HL-60 (cell line): ENCODE data around the gene FBLN5.
"Not testable (repeated sequence)": the region's sequence is repeated elsewhere in the genome, so short reads cannot be mapped to it uniquely, and the experiment has no call there.

Experiments used
- DNase-seq, 2 experiments: peaks; one replicate each; pipeline ENCODE4 v3.0.0-alpha.2; 2010 to 2020; ENCODE audit warnings: low read depth in 1 of 2, low spot score in 1 of 2
- H3K27ac ChIP-seq: fragments of 250-450 bp; sonication (Bioruptor Pico); replicated peaks from 2 replicates; pipeline ENCODE4 v1.5.1; 2020; ENCODE audit warnings: mild to moderate bottlenecking, moderate library complexity
- H3K27me3 ChIP-seq: fragments of 250-450 bp; sonication (Bioruptor Pico); 2 replicates; pipeline ENCODE4 v1.5.1; 2021; ENCODE audit warnings: mild to moderate bottlenecking, moderate library complexity; ENCODE audit not compliant: insufficient read depth, poor library complexity, severe bottlenecking
- H3K4me3 ChIP-seq: replicated peaks from 2 replicates; pipeline ENCODE4 v1.5.1; 2011; ENCODE audit warnings: mild to moderate bottlenecking, control low read depth, low read length; ENCODE audit not compliant: insufficient read depth
- CTCF ChIP-seq: IDR thresholded peaks from one replicate; pipeline ENCODE4 v1.5.1; 2011; ENCODE audit warnings: low read length, control low read depth, inconsistent platforms; ENCODE audit not compliant: insufficient read depth
- GABPA ChIP-seq: IDR thresholded peaks from 2 replicates; pipeline ENCODE4 v1.6.1; 2012; ENCODE audit warnings: low read depth
- POLR2AphosphoS5 ChIP-seq: IDR thresholded peaks from 2 replicates; pipeline ENCODE4 v1.6.1; 2012; ENCODE audit warnings: low read depth
- SPI1 ChIP-seq: IDR thresholded peaks from 2 replicates; pipeline ENCODE4 v1.6.1; 2012; ENCODE audit warnings: low read depth, mild to moderate bottlenecking, borderline replicate concordance
- TF ChIP-seq, protein P1 (sequence below): IDR thresholded peaks from 2 replicates; pipeline ENCODE4 v1.6.1; 2012; ENCODE audit warnings: low read depth; ENCODE audit not compliant: insufficient replicate concordance

Gene FBLN5

GRCh38 chr14:91848504-91849001 lies 98.9 kb downstream of the FBLN5 start:
- no peak for DNase-seq
- H3K27me3 ChIP-seq: peaks cover 9% of the 10 kb centered on the region
- no peak overlapping the region for H3K4me3 ChIP-seq
- no peak overlapping the region for H3K27ac ChIP-seq
- no peak for TF ChIP-seq CTCF

DNA sequence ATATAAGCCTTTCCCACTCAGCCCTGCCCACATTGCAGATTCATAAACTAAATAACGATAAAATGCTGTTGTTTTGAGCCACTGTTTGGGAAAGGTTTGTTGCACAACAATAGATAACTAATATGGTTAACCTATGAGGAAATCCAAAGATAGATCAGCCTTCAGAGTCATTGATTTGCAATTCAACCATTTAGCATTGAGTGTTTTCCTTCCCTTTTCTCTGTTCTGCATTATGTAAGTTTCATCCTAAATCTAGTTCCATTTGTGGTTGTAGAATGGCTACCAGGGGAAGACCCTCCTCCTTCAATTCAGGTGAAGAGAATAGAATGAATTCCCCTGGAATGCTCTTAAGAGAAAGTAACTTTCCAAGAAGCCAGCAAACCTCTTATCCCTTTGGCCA lies 99.8 kb downstream of the FBLN5 start:
- no peak overlapping the region for H3K27ac ChIP-seq

DNA sequence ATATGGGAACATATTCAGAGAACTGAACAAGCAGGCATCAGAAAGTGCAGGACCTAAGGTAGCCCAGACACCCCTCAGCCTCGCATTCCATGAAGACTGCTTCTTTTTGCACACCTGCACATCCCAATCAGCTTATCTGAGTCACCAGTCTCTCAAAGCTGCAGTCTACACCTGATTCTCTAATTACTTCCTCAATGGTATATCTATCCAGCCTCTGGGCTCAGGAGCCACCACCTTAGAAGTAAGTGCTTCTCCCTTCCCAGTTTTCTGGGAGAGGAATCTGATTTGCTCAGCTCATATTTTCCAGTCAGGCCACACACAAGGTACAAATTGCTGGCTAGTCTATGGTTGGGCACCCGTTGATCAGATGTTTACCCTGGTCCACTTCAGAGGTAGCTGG lies 101.8 kb downstream of the FBLN5 start:
- peaks cover 6% of the 10 kb centered on the region for H3K27me3 ChIP-seq
- H3K27ac ChIP-seq: no peak overlapping the region
- TF ChIP-seq POLR2AphosphoS5: no peak
- TF ChIP-seq, protein P1, sequence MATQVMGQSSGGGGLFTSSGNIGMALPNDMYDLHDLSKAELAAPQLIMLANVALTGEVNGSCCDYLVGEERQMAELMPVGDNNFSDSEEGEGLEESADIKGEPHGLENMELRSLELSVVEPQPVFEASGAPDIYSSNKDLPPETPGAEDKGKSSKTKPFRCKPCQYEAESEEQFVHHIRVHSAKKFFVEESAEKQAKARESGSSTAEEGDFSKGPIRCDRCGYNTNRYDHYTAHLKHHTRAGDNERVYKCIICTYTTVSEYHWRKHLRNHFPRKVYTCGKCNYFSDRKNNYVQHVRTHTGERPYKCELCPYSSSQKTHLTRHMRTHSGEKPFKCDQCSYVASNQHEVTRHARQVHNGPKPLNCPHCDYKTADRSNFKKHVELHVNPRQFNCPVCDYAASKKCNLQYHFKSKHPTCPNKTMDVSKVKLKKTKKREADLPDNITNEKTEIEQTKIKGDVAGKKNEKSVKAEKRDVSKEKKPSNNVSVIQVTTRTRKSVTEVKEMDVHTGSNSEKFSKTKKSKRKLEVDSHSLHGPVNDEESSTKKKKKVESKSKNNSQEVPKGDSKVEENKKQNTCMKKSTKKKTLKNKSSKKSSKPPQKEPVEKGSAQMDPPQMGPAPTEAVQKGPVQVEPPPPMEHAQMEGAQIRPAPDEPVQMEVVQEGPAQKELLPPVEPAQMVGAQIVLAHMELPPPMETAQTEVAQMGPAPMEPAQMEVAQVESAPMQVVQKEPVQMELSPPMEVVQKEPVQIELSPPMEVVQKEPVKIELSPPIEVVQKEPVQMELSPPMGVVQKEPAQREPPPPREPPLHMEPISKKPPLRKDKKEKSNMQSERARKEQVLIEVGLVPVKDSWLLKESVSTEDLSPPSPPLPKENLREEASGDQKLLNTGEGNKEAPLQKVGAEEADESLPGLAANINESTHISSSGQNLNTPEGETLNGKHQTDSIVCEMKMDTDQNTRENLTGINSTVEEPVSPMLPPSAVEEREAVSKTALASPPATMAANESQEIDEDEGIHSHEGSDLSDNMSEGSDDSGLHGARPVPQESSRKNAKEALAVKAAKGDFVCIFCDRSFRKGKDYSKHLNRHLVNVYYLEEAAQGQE: no peak
- no peak for TF ChIP-seq CTCF
- TF ChIP-seq SPI1: no peak
- TF ChIP-seq GABPA: no peak
- H3K4me3 ChIP-seq: no peak overlapping the region
- no peak for DNase-seq

More for the DNA sequence above, 99.8 kb downstream of the FBLN5 start:
- H3K4me3 ChIP-seq: no peak overlapping the region
- TF ChIP-seq CTCF (no peak), SPI1 (no peak), POLR2AphosphoS5 (no peak), GABPA (no peak)
- TF ChIP-seq, protein P1: no peak
- H3K27me3 ChIP-seq: peaks cover 6% of the 10 kb centered on the region
- DNase-seq: no peak

DNA sequence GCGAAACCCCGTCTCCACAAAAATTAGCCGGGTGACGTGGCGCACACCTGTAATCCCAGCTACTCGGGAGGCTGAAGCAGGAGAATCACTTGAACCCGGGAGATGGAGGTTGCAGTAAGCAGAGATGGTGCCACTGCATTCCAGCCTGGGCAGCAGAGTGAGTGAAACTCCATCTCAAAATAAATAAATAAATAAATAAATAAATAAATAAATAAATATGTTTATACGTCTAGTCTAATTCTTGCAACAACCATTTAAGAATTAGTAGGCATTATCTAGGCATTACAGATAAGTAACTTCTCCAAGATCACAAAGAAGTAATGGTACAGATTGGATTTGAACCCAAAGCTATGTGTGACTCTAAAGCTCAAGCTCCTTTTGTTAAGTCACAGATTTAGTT lies 102.4 kb downstream of the FBLN5 start:
- not testable (repeated sequence) for DNase-seq, H3K27me3 ChIP-seq, H3K27ac ChIP-seq, H3K4me3 ChIP-seq
